H4 (cell line): ENCODE results near the gene ZBTB4. TPM values are rescaled to one million over a fixed set of nuclear protein-coding genes. Genes with fewer than 3 reads are reported as not detected.

ENCODE experiments used
- DNase-seq: peaks from one replicate; pipeline ENCODE4 v3.0.0-alpha.2; 2015; ENCODE audit warnings: low spot score
- total RNA-seq: library from RNA; depleted of rRNA; stranded (reverse); fragments of >200 nt; shearing (Covaris generic); gene quantifications from 2 replicates; pipeline ENCODE4 v1.2.3, GENCODE V29; 2014; rRNA removed

The ZBTB4 gene
- total RNA-seq, 1 experiment from 2014 or later = 4.5 TPM

GRCh38 chr17:7421186-7421585 is 58.2 kb downstream of the ZBTB4 start:
- no peak for DNase-seq

GRCh38 chr17:7419819-7420610 is 59.4 kb downstream of the ZBTB4 start, which contains the start of gene SPEM1:
Gene SPEM1 (plus strand): TSS chr17:7420324. CDS start chr17:7420385, 61 bp downstream.
- DNase-seq = no peak

- DNase-seq = no peak
Observed at GRCh38 chr17:7418472-7419152, 60.8 kb downstream of the ZBTB4 start.

- no peak for DNase-seq
Observed at GRCh38 chr17:7417056-7417655, 62.3 kb downstream of the ZBTB4 start.

- no peak for DNase-seq
Observed at GRCh38 chr17:7416323-7416722, 63.1 kb downstream of the ZBTB4 start.

- DNase-seq = no peak
Observed at GRCh38 chr17:7415784-7416183, 63.6 kb downstream of the ZBTB4 start.

- no peak for DNase-seq
Observed at GRCh38 chr17:7414837-7415236, 64.6 kb downstream of the ZBTB4 start.

GRCh38 chr17:7413346-7413985 is 66.0 kb downstream of the ZBTB4 start:
- no peak for DNase-seq

GRCh38 chr17:7411427-7411750 is 68.0 kb downstream of the ZBTB4 start:
- DNase-seq = no peak

GRCh38 chr17:7410634-7411426 is 68.6 kb downstream of the ZBTB4 start:
- DNase-seq = no peak

- no peak for DNase-seq
Observed at GRCh38 chr17:7409716-7410115, 69.7 kb downstream of the ZBTB4 start.

Other genes starting within 250 kb of the ZBTB4 start
- 24.8 and 36.1 TPM in 2 replicates for gene DVL2, start 245.1 kb downstream of the ZBTB4 start, total RNA-seq
- 37.5 and 45.3 TPM in 2 replicates for gene PHF23, start 240.2 kb downstream of the ZBTB4 start, total RNA-seq
- gene GABARAP, start 237.2 kb downstream of the ZBTB4 start, total RNA-seq = 396 and 471 TPM in 2 replicates
- gene CTDNEP1, start 227.9 kb downstream of the ZBTB4 start, total RNA-seq = 18.2 and 19.8 TPM in 2 replicates
- 25.1 and 30.0 TPM in 2 replicates for gene ELP5, start 227.4 kb downstream of the ZBTB4 start, total RNA-seq
- gene CLDN7, start 217.2 kb downstream of the ZBTB4 start, total RNA-seq = not detected in 2 replicates
- 0.17 and 0.23 TPM in 2 replicates for gene SLC2A4, start 197.9 kb downstream of the ZBTB4 start, total RNA-seq
- not detected in 2 replicates for gene YBX2, start 185.0 kb downstream of the ZBTB4 start, total RNA-seq
- 460 and 526 TPM in 2 replicates for gene EIF5A, start 172.0 kb downstream of the ZBTB4 start, total RNA-seq
- gene GPS2, start 164.3 kb downstream of the ZBTB4 start, total RNA-seq = 55.9 and 65.1 TPM in 2 replicates
- 3.4 and 3.5 TPM in 2 replicates for gene NEURL4, start 150.3 kb downstream of the ZBTB4 start, total RNA-seq
- 0.19 TPM in 1 of 2 replicates, not detected in the other for gene ACAP1, start 143.1 kb downstream of the ZBTB4 start, total RNA-seq
- gene KCTD11, start 127.5 kb downstream of the ZBTB4 start, total RNA-seq = 0.78 and 2.4 TPM in 2 replicates
- gene TMEM95, start 124.5 kb downstream of the ZBTB4 start, total RNA-seq = not detected in 2 replicates
- gene TNK1, start 98.5 kb downstream of the ZBTB4 start, total RNA-seq = not detected in 2 replicates
- gene PLSCR3, start 85.1 kb downstream of the ZBTB4 start, total RNA-seq = 20.0 and 22.7 TPM in 2 replicates
- 76.1 and 108 TPM in 2 replicates for gene TMEM256, start 75.5 kb downstream of the ZBTB4 start, total RNA-seq
- gene NLGN2, start 71.8 kb downstream of the ZBTB4 start, total RNA-seq = 3.1 and 3.5 TPM in 2 replicates
- not detected in 2 replicates for gene SPEM1, start 59.3 kb downstream of the ZBTB4 start, total RNA-seq
- gene SPEM2, start 54.0 kb downstream of the ZBTB4 start, total RNA-seq = not detected in 2 replicates
- not detected in 2 replicates for gene SPEM3, start 50.8 kb downstream of the ZBTB4 start, total RNA-seq
- 0.81 and 2.0 TPM in 2 replicates for gene TMEM102, start 44.2 kb downstream of the ZBTB4 start, total RNA-seq
- gene FGF11, start 40.1 kb downstream of the ZBTB4 start, total RNA-seq = not detected in 2 replicates
- 4.4 and 6.3 TPM in 2 replicates for gene CHRNB1, start 34.6 kb downstream of the ZBTB4 start, total RNA-seq
- not detected in 2 replicates for gene SLC35G6, start 1.8 kb upstream of the ZBTB4 start, total RNA-seq
- gene POLR2A, start 4.7 kb upstream of the ZBTB4 start, total RNA-seq = 9.9 and 11.3 TPM in 2 replicates
- 2.4 TPM in 1 of 2 replicates, not detected in the other for gene TNFSF12, start 69.4 kb upstream of the ZBTB4 start, total RNA-seq
- gene TNFSF13, start 79.1 kb upstream of the ZBTB4 start, total RNA-seq = 0.43 TPM in 1 of 2 replicates, not detected in the other
- gene SENP3, start 82.3 kb upstream of the ZBTB4 start, total RNA-seq = 59.5 and 61.3 TPM in 2 replicates
- 19.9 and 21.6 TPM in 2 replicates for gene CD68, start 100.0 kb upstream of the ZBTB4 start, total RNA-seq
- 146 and 193 TPM in 2 replicates for gene MPDU1, start 104.2 kb upstream of the ZBTB4 start, total RNA-seq
- gene SOX15, start 110.5 kb upstream of the ZBTB4 start, total RNA-seq = not detected in 2 replicates
- gene FXR2, start 135.3 kb upstream of the ZBTB4 start, total RNA-seq = 11.4 and 16.5 TPM in 2 replicates
- 39.6 and 45.6 TPM in 2 replicates for gene SAT2, start 148.2 kb upstream of the ZBTB4 start, total RNA-seq
- not detected in 2 replicates for gene SHBG, start 150.5 kb upstream of the ZBTB4 start, total RNA-seq
- gene ATP1B2, start 171.3 kb upstream of the ZBTB4 start, total RNA-seq = not detected in 2 replicates
- 35.9 and 43.7 TPM in 2 replicates for gene TP53, start 207.9 kb upstream of the ZBTB4 start, total RNA-seq
- gene WRAP53, start 208.8 kb upstream of the ZBTB4 start, total RNA-seq = 9.9 and 15.8 TPM in 2 replicates
- 5.6 and 6.2 TPM in 2 replicates for gene EFNB3, start 225.6 kb upstream of the ZBTB4 start, total RNA-seq
- 0.10 and 0.12 TPM in 2 replicates for gene DNAH2, start 238.1 kb upstream of the ZBTB4 start, total RNA-seq